Trophoblast cell (in vitro differentiated cells and primary cell): ENCODE results near the gene TADA2B.

ENCODE experiments used
- DNase-seq, 2 donors: peaks; one replicate each; pipeline ENCODE4 v3.0.0-alpha.2; 2016
- H2AFZ ChIP-seq: 2 replicates; pipeline ENCODE4 v1.6.1; 2013; ENCODE audit warnings: low read length, moderate library complexity, mild to moderate bottlenecking; ENCODE audit not compliant: insufficient read depth, poor library complexity
- H2AK5ac ChIP-seq: 2 replicates; pipeline ENCODE4 v1.6.1; 2013; ENCODE audit warnings: mild to moderate bottlenecking, low read length
- H2BK120ac ChIP-seq: 2 replicates; pipeline ENCODE4 v1.6.1; 2013; ENCODE audit warnings: low read length, mild to moderate bottlenecking, moderate library complexity; ENCODE audit not compliant: insufficient read depth, poor library complexity
- H2BK12ac ChIP-seq: 2 replicates; pipeline ENCODE4 v1.6.1; 2013; ENCODE audit warnings: mild to moderate bottlenecking, low read length, moderate library complexity
- H2BK5ac ChIP-seq: 2 replicates; pipeline ENCODE4 v1.6.1; 2013; ENCODE audit warnings: low read length, low read depth, moderate library complexity, mild to moderate bottlenecking; ENCODE audit not compliant: poor library complexity
- H3K14ac ChIP-seq: 2 replicates; pipeline ENCODE4 v1.6.1; 2013; ENCODE audit warnings: mild to moderate bottlenecking, low read length
- H3K18ac ChIP-seq: 2 replicates; pipeline ENCODE4 v1.6.1; 2013; ENCODE audit warnings: mild to moderate bottlenecking, low read length
- H3K23ac ChIP-seq: 2 replicates; pipeline ENCODE4 v1.6.1; 2013; ENCODE audit warnings: low read length
- H3K27ac ChIP-seq: 2 replicates; pipeline ENCODE4 v1.5.1; 2013; ENCODE audit warnings: low read depth, mild to moderate bottlenecking, inconsistent platforms, low read length, moderate library complexity
- H3K27me3 ChIP-seq: 2 replicates; pipeline ENCODE4 v1.6.1; 2013; ENCODE audit warnings: inconsistent platforms, mild to moderate bottlenecking, low read length, moderate library complexity; ENCODE audit not compliant: insufficient read depth
- H3K36me3 ChIP-seq, 2 experiments: 1 replicate in 1 of 2; 2 replicates in 1 of 2; pipeline ENCODE4 v1.6.1; 2013; ENCODE audit warnings: low read length in 2 of 2, mild to moderate bottlenecking in 2 of 2, moderate library complexity in 1 of 2; ENCODE audit not compliant: insufficient read depth in 2 of 2, control insufficient read depth in 1 of 2
- H3K4ac ChIP-seq: 2 replicates; pipeline ENCODE4 v1.6.1; 2013; ENCODE audit warnings: low read depth, mild to moderate bottlenecking, low read length, moderate library complexity
- H3K4me1 ChIP-seq, 2 experiments: 1 replicate in 1 of 2; 2 replicates in 1 of 2; pipeline ENCODE4 v1.6.1; 2013; ENCODE audit warnings: low read length in 2 of 2, mild to moderate bottlenecking in 2 of 2, moderate library complexity in 1 of 2; ENCODE audit not compliant: insufficient read depth in 2 of 2, control insufficient read depth in 1 of 2
- H3K4me2 ChIP-seq: 2 replicates; pipeline ENCODE4 v1.6.1; 2013; ENCODE audit warnings: inconsistent platforms, mild to moderate bottlenecking, low read length, moderate library complexity
- H3K4me3 ChIP-seq: 2 replicates; pipeline ENCODE4 v1.5.1; 2013; ENCODE audit warnings: mild to moderate bottlenecking, low read depth, low read length, inconsistent platforms
- H3K79me1 ChIP-seq: one replicate; pipeline ENCODE4 v1.6.1; 2013; ENCODE audit warnings: low read length
- H3K79me2 ChIP-seq: 2 replicates; pipeline ENCODE4 v1.6.1; 2013; ENCODE audit warnings: low read length, mild to moderate bottlenecking; ENCODE audit not compliant: control insufficient read depth, insufficient read depth, poor library complexity
- H3K9ac ChIP-seq: 2 replicates; pipeline ENCODE4 v1.6.1; 2013; ENCODE audit warnings: mild to moderate bottlenecking, low read length
- H3K9me3 ChIP-seq: 2 replicates; pipeline ENCODE4 v1.6.1; 2013; ENCODE audit warnings: low read depth, mild to moderate bottlenecking, control low read depth, inconsistent platforms, low read length; ENCODE audit not compliant: insufficient read depth
- H4K12ac ChIP-seq: 2 replicates; pipeline ENCODE4 v1.6.1; 2013; ENCODE audit warnings: low read depth, mild to moderate bottlenecking, low read length, moderate library complexity
- H4K8ac ChIP-seq: 2 replicates; pipeline ENCODE4 v1.6.1; 2013; ENCODE audit warnings: low read depth, mild to moderate bottlenecking, low read length, moderate library complexity
- H4K91ac ChIP-seq: one replicate; pipeline ENCODE4 v1.6.1; 2013; ENCODE audit warnings: low read depth, mild to moderate bottlenecking, low read length, moderate library complexity
- WGBS: extraction: QIAGEN DNeasy Blood & Tissue Kit; methylation state at CpG from one replicate; pipeline ENCODE4 v1.1.7; 2013; ENCODE audit warnings: missing lambda C conversion rate; ENCODE audit not compliant: insufficient read length, insufficient coverage; ENCODE audit errors: extremely low coverage; 5-methylcytosine and 5-hydroxymethylcytosine counted together

TADA2B gene

DNA sequence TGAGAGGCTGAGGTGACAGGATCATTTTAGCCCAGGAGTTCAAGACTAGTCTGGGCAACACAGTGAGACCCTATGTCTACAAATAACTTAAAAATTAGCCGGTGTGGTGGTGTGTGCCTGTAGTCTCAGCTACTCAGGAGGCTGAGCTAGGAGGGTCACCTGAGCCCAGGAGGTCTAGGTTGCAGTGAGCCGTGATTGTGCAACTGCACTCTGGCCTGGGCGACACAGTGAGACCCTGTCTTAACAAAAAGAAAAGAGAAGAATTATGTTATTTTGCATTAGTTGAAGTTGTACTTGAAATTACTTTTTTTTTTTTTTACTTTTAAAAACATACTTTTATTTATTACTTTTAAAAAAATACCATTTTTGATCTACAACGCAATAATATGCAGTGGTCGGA lies 21.8 kb upstream of the TADA2B start:
- Histone ChIP-seq H2AFZ (no peak overlapping the region), H3K4me1 (peaks cover 13 to 20% of the 10 kb centered on the region in 2 experiments), H4K8ac (no peak overlapping the region), H2AK5ac (no peak overlapping the region), H3K23ac (no peak overlapping the region), H3K4ac (no peak overlapping the region), H3K79me1 (peaks cover 7% of the 10 kb centered on the region), H3K4me2 (no peak overlapping the region), H3K9ac (no peak overlapping the region), H2BK120ac (no peak overlapping the region), H3K18ac (no peak overlapping the region), H4K12ac (no peak overlapping the region), H3K14ac (no peak overlapping the region), H4K91ac (peak overlapping the region; percentile 89), H2BK5ac (no peak overlapping the region), H3K36me3 (peaks cover 28 to 32% of the 10 kb centered on the region in 2 experiments), H3K79me2 (peaks cover 1% of the 10 kb centered on the region), H3K4me3 (no peak overlapping the region), H2BK12ac (peak overlapping the region; percentile 77), H3K9me3 (peaks cover 2% of the 10 kb centered on the region), H3K27ac (peak overlapping the region; percentile 75), H3K27me3 (no peaks in the 10 kb centered on the region)
- DNase-seq, result no peak
- no CpG with 5 or more reads among the region's 5 CpGs for WGBS

DNA sequence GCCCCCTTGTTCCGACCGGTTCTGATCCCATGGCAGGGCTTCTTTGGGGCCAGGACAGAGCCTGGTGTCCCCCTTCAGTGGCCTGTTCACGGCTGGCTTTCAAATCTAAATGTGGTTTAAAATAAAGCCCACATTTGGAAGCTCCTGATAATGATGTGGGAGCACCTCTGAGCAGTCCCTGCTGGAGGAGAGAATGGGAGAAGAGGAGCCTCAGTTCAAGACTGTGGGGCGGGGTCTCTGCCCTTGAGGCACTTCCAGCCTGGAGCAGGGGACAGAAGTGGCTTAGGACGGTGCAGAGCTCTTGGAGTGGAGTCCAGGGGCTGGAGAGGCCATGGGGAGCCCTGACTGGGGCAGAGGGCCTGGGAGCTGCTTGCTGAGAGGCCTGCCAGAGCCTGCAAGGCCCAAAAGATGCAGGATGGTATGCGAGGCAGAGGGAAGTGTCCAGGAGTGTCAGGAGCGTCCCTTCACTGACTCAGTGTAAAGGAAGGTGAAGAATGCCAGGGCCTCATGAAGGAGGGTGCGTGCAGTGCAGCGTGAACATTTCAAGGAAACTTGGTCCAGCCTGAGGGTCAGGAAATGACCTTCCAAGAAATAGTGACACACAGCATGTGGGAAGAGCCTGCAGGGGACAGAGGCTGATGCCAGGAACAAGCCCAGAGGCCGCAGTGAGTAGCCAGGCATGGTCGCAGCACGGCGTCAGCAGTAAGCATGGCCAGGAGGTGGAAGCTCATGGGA lies 21.1 kb upstream of the TADA2B start:
- Histone ChIP-seq H3K79me1 (peaks cover 7% of the 10 kb centered on the region), H3K4me2 (no peak overlapping the region), H3K4ac (peak overlapping the region; percentile 49), H3K9me3 (peaks cover 2% of the 10 kb centered on the region), H3K4me1 (peaks cover 13 to 20% of the 10 kb centered on the region in 2 experiments), H3K79me2 (peaks cover 1% of the 10 kb centered on the region), H3K27me3 (no peaks in the 10 kb centered on the region), H2BK12ac (peak overlapping the region; percentile 91), H3K36me3 (peaks cover 26 to 27% of the 10 kb centered on the region in 2 experiments), H3K23ac (no peak overlapping the region), H2BK5ac (peak overlapping the region; percentile 65), H4K12ac (no peak overlapping the region), H4K8ac (peak overlapping the region; percentile 59), H3K9ac (no peak overlapping the region), H3K18ac (peak overlapping the region; percentile 77), H4K91ac (peak overlapping the region; percentile 89), H3K4me3 (no peak overlapping the region), H3K14ac (peak overlapping the region; percentile 92), H2BK120ac (peak overlapping the region; percentile 89), H2AK5ac (peak overlapping the region; percentile 84), H3K27ac (peak overlapping the region; percentile 75), H2AFZ (peak overlapping the region; percentile 27)
- no CpG with 5 or more reads among the region's 13 CpGs for WGBS
- DNase-seq, result peak; percentile 99

DNA sequence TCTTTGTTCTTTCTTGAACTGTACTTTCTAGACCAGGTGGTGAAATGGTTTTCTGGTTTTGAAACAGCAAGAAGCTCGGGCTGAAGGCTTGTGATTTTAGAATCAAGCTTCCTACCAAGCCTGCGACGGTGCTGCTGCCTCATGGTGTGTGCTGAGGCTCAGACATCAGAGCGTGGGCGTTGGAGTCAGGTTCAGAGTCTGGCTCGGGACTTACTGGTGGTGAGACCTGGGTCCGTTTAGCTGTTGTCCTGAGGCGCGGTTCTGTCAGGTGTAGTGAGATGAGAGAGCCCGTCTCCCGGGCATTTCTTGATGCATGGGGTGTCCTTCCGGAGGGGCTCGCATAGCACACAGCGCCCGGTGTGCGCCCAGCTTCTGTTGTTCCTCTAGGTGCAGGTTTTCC lies 19.7 kb upstream of the TADA2B start:
- no peak overlapping the region for H2BK5ac ChIP-seq
- H2BK12ac ChIP-seq, result no peak overlapping the region
- no peak overlapping the region for H3K4me2 ChIP-seq
- no peak overlapping the region for H3K23ac ChIP-seq
- H2AFZ ChIP-seq, result no peak overlapping the region
- no CpG with 5 or more reads among the region's 16 CpGs for WGBS
- peaks cover 1% of the 10 kb centered on the region for H3K79me2 ChIP-seq
- H3K9me3 ChIP-seq, result peaks cover 4% of the 10 kb centered on the region
- H3K79me1 ChIP-seq, result peaks cover 7% of the 10 kb centered on the region
- no peak overlapping the region for H4K12ac ChIP-seq
- peaks cover 27 to 31% of the 10 kb centered on the region in 2 experiments for H3K36me3 ChIP-seq
- H3K4me3 ChIP-seq, result no peak overlapping the region
- no peak overlapping the region for H4K91ac ChIP-seq
- H3K27me3 ChIP-seq, result no peaks in the 10 kb centered on the region
- no peak for DNase-seq
- H3K9ac ChIP-seq, result no peak overlapping the region
- H3K4ac ChIP-seq, result no peak overlapping the region
- H3K14ac ChIP-seq, result no peak overlapping the region
- peak overlapping the region; percentile 34 for H3K18ac ChIP-seq
- H4K8ac ChIP-seq, result no peak overlapping the region
- H3K4me1 ChIP-seq, result peaks cover 13 to 20% of the 10 kb centered on the region in 2 experiments
- peak overlapping the region; percentile 14 for H2AK5ac ChIP-seq
- no peak overlapping the region for H2BK120ac ChIP-seq
- H3K27ac ChIP-seq, result no peak overlapping the region

DNA sequence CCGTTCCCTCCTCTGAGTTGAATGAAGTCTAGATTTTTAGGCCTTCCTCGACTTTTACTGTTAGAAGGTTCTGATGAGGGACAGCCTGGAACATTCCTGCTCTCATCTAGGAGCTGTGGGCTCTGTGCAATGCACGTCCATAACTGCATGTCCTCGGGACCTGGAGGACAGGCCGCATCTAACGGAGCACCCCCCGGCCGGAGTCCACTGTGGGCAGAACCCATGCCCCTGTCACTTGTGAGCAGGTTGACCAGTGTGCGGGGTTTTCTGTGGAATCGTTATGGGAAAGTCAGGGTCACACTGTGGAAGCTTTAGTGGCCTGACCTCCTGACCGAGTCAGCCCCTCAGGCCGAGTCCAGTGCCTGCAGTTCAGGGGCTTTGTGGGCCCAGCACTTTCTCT lies 19.3 kb upstream of the TADA2B start:
- H3K14ac ChIP-seq, result no peak overlapping the region
- no peak overlapping the region for H3K4me2 ChIP-seq
- peaks cover 13 to 20% of the 10 kb centered on the region in 2 experiments for H3K4me1 ChIP-seq
- peaks cover 29 to 30% of the 10 kb centered on the region in 2 experiments for H3K36me3 ChIP-seq
- no peaks in the 10 kb centered on the region for H3K27me3 ChIP-seq
- no CpG with 5 or more reads among the region's 12 CpGs for WGBS
- H3K9ac ChIP-seq, result no peak overlapping the region
- no peak overlapping the region for H3K4me3 ChIP-seq
- H3K18ac ChIP-seq, result no peak overlapping the region
- H3K23ac ChIP-seq, result no peak overlapping the region
- peaks cover 7% of the 10 kb centered on the region for H3K79me1 ChIP-seq
- H3K9me3 ChIP-seq, result peaks cover 4% of the 10 kb centered on the region
- no peak overlapping the region for H4K8ac ChIP-seq
- no peak overlapping the region for H2AK5ac ChIP-seq
- no peak overlapping the region for H4K12ac ChIP-seq
- no peak overlapping the region for H2AFZ ChIP-seq
- no peak overlapping the region for H2BK12ac ChIP-seq
- H4K91ac ChIP-seq, result no peak overlapping the region
- no peak overlapping the region for H3K27ac ChIP-seq
- peaks cover 1% of the 10 kb centered on the region for H3K79me2 ChIP-seq
- no peak overlapping the region for H3K4ac ChIP-seq
- H2BK5ac ChIP-seq, result no peak overlapping the region
- no peak for DNase-seq
- H2BK120ac ChIP-seq, result no peak overlapping the region
